ENCODE data around the gene PAQR7.

Gene PAQR7

GRCh38 chr1:25873120-25873519 is 2.4 kb downstream of the PAQR7 start:
- DNase-seq = no peak

GRCh38 chr1:25872713-25873112 is 2.8 kb downstream of the PAQR7 start:
- no peak for DNase-seq

- DNase-seq = no peak
Measured at GRCh38 chr1:25871704-25872494, 3.6 kb downstream of the PAQR7 start.

GRCh38 chr1:25871086-25871703 is 4.3 kb downstream of the PAQR7 start:
- no peak for DNase-seq

GRCh38 chr1:25870614-25871013 is 4.9 kb downstream of the PAQR7 start:
- no peak for DNase-seq

GRCh38 chr1:25869909-25870606 is 5.5 kb downstream of the PAQR7 start:
- DNase-seq = no peak

DNA sequence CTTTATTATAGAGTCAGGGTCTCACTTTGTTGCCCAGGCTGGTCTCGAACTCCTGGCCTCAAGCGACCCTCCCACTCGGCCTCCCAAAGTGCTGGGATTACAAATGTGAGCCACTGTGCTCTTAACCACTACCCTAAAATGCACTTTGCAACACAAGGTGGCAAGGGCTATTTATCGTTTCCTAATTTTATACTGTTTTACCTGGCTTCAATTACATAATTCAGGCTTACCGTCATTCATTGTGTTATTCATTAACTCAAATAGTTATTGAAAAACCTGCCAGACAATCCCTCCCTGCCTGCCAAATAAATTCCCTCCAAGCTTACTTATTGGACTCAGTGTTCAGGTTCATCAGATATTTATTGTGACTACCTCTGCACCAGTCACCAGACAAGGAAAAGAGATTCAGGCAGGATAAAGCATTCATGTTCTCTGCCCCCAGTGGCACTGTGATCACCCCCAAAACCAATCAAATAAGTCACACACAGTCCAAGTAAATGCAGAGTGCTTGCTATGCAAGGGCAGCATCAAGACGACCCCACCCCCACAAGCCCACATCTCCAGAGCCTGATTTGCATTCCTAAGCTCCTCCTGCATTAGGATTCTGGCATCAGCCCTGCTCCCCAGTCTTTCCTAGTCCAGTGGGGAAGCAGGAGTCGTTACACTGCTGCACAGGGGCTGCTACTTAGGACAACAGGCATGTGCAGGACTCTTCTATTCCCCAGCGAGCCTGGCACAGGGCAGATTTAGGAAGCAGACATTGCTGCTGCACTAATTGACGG is 8.1 kb downstream of the PAQR7 start:
- DNase-seq = no peak

DNA sequence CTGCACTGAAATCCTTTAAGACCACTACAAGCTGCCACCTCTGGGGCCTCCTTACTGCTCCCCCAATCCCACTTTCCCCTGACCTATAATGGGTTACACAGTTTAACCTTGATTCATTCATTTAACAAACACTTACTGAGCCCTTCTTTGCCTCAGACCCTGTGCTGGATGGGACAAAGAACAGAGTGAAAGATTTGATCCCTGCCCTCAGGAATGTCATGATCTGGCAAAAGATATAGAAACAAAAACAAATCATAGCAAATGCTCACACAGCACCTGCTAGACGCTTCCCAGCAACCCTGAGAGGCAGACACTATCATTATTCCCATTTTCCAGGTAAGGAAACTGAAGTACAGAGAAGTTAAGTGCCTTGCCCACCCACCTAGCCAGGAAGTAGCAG is 9.2 kb downstream of the PAQR7 start:
- DNase-seq = no peak

GRCh38 chr1:25864434-25864833 is 11.1 kb downstream of the PAQR7 start:
- no peak for DNase-seq

- no peak for DNase-seq
Measured at GRCh38 chr1:25863486-25864262, 11.8 kb downstream of the PAQR7 start.

- no peak for DNase-seq
Measured at GRCh38 chr1:25862785-25863485, 12.6 kb downstream of the PAQR7 start.

DNA sequence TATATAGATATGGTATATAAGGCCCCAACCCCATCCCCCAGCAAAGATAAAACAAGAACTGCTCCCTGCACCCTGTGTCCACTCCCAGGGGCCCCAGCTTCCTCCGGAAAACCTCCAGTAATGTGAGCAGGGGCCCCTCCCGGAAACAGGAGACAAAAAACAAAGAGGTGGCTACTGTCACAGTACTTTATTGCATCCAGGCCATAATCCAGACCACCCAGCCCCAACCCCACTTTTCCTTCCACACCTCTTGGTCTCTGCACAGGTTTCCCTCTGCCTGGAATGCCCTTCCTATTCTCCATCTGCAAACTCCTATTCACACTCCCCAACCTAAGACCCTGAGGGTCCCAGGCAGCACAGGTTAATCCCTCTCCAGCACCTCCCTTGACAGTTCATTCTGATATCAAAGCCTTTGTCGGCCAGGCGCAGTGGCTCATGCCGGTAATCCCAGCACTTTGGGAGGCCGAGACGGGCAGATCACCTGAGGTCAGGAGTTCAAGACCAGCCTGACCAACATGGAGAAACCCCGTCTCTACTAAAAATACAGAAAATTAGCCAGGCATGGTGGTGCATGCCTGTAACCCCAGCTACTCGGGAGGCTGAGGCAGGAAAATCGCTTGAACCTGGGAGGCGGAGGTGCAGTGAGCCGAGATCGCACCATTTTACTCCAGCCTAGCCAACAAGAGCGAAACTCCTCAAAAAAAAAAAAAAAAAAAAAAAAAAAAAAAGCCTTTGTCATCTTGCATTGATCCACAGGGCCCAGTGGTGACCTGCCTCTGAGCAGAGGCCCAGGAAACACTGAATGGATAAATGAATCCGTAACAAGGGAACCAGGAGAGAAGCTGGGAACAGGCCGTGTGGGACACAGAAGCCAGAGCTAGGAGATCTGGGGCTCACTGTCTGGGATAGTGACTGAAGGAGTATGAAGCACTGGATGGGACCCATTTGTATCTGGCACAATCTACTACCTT is 13.9 kb downstream of the PAQR7 start:
- DNase-seq = no peak

DNA sequence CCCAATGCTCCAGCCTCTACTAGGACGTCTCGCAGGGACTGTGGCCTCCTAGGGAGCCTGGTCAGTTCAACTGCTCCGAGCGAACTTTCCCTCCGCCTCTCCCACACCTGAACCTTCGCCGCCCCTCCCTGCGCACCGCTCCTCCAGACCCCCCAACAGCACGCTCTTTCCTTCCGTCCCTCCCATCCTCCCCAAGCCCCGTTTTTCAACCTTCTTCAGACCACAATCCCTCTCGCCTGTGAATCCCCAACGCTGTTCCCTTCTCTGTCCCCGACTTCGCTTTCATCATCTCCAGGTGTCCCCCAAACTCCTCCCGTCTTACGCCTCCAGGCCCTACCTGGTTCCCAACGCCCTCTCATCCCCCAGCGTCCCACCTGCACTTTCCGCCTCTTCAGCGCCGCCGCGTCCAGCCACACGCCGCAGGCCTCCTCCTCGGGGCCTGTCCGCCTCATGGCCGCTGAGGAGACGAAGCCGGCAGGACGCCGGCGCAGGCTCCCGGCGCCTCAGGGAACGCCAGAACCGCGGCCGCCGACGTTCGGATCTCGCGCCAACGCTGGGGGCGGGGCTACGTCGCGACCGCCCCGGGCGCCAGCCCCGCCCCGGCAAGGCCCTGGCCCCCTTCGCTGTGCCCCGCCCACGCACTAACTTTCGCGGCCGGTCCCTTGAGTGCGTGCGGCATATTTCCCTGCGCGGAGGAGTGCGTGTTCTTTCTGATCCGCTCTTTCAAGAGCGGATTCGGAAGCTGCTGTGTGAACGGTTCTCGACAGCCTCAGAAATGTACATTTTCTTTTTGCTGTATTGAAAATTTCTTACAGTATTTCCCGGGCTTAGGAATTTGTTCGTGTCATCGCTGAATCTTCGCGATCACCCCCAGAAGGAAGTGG is 16.4 kb downstream of the PAQR7 start, which contains the start of gene AUNIP:
Gene AUNIP (minus strand): TSS at position 552 of the 884 bp plus-strand sequence. CDS start 100 bp downstream, at position 452.
- peak; percentile 90 to 94 for DNase-seq

GRCh38 chr1:25858494-25858893 is 17.0 kb downstream of the PAQR7 start:
- no peak for DNase-seq

DNA sequence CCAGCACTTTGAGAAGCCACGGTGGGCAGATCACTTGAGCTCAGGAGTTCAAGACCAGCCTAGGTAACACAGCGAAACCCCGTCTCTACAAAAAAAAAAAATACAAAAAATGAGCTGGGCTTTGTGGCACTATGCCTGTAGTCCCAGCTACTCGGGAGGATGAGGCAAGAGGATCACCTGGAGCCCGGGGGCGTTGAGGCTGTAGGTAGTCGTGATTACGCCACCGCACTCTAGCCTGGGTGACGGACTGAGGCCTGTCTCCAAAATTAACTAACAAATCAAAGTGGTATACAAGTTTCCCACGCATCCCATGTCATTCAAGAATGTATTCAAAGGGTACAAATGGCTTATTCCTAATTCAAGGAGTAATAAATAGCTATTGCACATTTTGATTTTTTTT is 18.7 kb downstream of the PAQR7 start:
- DNase-seq = no peak

DNA sequence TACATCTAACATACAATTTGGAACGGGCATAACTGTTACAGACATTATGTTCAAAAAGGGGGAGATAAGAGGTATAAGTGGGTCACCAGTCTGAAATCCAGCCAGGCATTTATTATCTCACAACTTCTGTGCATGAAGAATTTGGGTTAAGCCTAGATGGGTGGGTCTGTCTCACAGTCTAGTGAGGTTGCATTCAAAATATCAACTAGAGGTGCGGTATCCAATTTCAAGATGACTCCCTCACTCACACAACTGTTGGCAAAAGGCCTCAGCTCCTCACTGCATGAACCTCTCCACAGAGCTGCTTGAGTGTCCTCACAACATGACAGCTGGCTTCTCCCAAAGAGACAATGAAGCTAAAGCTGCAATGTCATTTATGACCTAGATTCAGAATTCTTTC is 21.0 kb downstream of the PAQR7 start:
- DNase-seq = no peak

DNA sequence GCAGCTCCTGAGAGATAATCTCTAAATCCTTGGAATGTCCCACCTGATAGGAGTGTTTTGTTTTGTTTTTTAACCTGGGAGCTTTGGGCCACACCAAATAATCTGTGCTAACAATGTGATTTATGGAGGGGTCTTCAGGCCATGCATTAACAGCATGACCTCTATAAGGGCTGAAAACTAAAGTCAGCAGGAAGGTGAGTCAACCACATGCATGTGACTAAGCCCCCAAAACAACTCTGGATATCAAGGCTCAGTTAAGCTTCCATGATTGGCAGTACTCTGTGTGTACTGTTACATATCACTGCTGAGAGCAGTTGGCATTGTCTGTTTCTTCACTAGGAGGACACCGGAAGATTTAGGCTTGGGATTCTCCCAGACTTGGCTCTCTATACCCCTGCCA is 27.0 kb downstream of the PAQR7 start:
- DNase-seq = no peak

- DNase-seq = no peak
Measured at GRCh38 chr1:25847929-25848328, 27.6 kb downstream of the PAQR7 start.

GRCh38 chr1:25845664-25846063 is 29.8 kb downstream of the PAQR7 start:
- DNase-seq = no peak

Data from stimulated activated CD4-positive, alpha-beta T cell treated with anti-CD3 and anti-CD28 coated beads, Interleukin-4, amount 100 ng/mL, for 4 hours (primary cell).